NCI-H748 treated with DMSO at 0.1 percent for 48 hours (cell line): ENCODE measurements around the gene BARD1.
"Not testable (repeated sequence)": the region's sequence is repeated elsewhere in the genome, so short reads cannot be mapped to it uniquely, and the experiment has no call there.

Experiments
- DNase-seq: peaks from one replicate; lab custom pipeline; 2025; lab: John Stamatoyannopoulos, UW

BARD1 gene

GRCh38 chr2:214765180-214765579 lies 44.3 kb downstream of the BARD1 start:
- DNase-seq = no peak

GRCh38 chr2:214753455-214753854 lies 56.0 kb downstream of the BARD1 start:
- DNase-seq = no peak

- no peak for DNase-seq
These were observed 59.0 kb downstream of the BARD1 start for GRCh38 chr2:214750529-214750928.

GRCh38 chr2:214747992-214748391 lies 61.5 kb downstream of the BARD1 start:
- no peak for DNase-seq

GRCh38 chr2:214742119-214742518 lies 67.4 kb downstream of the BARD1 start:
- DNase-seq = no peak

GRCh38 chr2:214740867-214741395 lies 68.6 kb downstream of the BARD1 start:
- no peak for DNase-seq

GRCh38 chr2:214737188-214737587 lies 72.3 kb downstream of the BARD1 start:
- no peak for DNase-seq

GRCh38 chr2:214730800-214731407 lies 78.6 kb downstream of the BARD1 start:
- DNase-seq = no peak

GRCh38 chr2:214730248-214730647 lies 79.2 kb downstream of the BARD1 start:
- DNase-seq = no peak

GRCh38 chr2:214724741-214725140 lies 84.7 kb downstream of the BARD1 start:
- no peak for DNase-seq

GRCh38 chr2:214717837-214718236 lies 91.6 kb downstream of the BARD1 start:
- not testable (repeated sequence) for DNase-seq

- no peak for DNase-seq
These were observed 92.5 kb downstream of the BARD1 start for GRCh38 chr2:214716811-214717560.

- DNase-seq = no peak
These were observed 94.5 kb downstream of the BARD1 start for GRCh38 chr2:214715025-214715424.

- DNase-seq = no peak
These were observed 96.2 kb downstream of the BARD1 start for GRCh38 chr2:214713080-214713830.

- DNase-seq = no peak
These were observed 98.8 kb downstream of the BARD1 start for GRCh38 chr2:214710729-214711128.

GRCh38 chr2:214706986-214707385 lies 102.5 kb downstream of the BARD1 start:
- DNase-seq = no peak

- no peak for DNase-seq
These were observed 110.2 kb downstream of the BARD1 start for GRCh38 chr2:214699236-214699635.

- DNase-seq = no peak
These were observed 112.8 kb downstream of the BARD1 start for GRCh38 chr2:214696681-214697080.

- DNase-seq = no peak
These were observed 113.7 kb downstream of the BARD1 start for GRCh38 chr2:214695789-214696188.

- DNase-seq = peak; percentile 33
These were observed 125.9 kb downstream of the BARD1 start for GRCh38 chr2:214683557-214683956.

- no peak for DNase-seq
These were observed 129.7 kb downstream of the BARD1 start for GRCh38 chr2:214679736-214680135.

- no peak for DNase-seq
These were observed 132.9 kb downstream of the BARD1 start for GRCh38 chr2:214676421-214677089.
